ENCODE results near the gene USP21. TPM values are rescaled to one million over a fixed set of nuclear protein-coding genes. Genes with fewer than 3 reads are reported as not detected.

Gene USP21
- total and polyA plus RNA-seq, 2 of the 13 experiments (the other 11 are each of a cell fraction or from before 2014, with no cell fraction given), result 10.1 to 33.1 TPM

GRCh38 chr1:161122967-161123366, 36.3 kb upstream of the USP21 start (continued):
- no peak for TF ChIP-seq AGO2 (optimal IDR thresholded peaks at IDR 0.05; ENCODE audit: low read depth, low read length)
- no peak for TF ChIP-seq MXD3 (CRISPR knock-in tag; IDR thresholded peaks at IDR 0.05)
- no peak for TF ChIP-seq RARA (CRISPR knock-in tag; IDR thresholded peaks at IDR 0.05)
- TF ChIP-seq ZNF746 (CRISPR knock-in tag; IDR thresholded peaks at IDR 0.05), result no peak
- no peak for TF ChIP-seq ZNF713 (CRISPR knock-in tag; IDR thresholded peaks at IDR 0.05)
- no peak for TF ChIP-seq ZNF556 (CRISPR knock-in tag; IDR thresholded peaks at IDR 0.05; ENCODE audit: borderline replicate concordance)
- no peak for TF ChIP-seq EHMT2 (IDR thresholded peaks at IDR 0.05; ENCODE audit: borderline replicate concordance, low read depth, low read length)
- no peak for TF ChIP-seq MXI1 (IDR thresholded peaks at IDR 0.05; ENCODE audit: borderline replicate concordance, low read depth, low read length)
- no peak for TF ChIP-seq ZMAT5 (CRISPR knock-in tag; IDR thresholded peaks at IDR 0.05; ENCODE audit: borderline replicate concordance, low read depth)

- Histone ChIP-seq H3K79me2 (ENCODE audit: insufficient read depth, low read length) (peaks cover 31% of the 10 kb centered on the region), H3K4me1 (ENCODE audit: insufficient read depth, low read length) (peaks cover 20% of the 10 kb centered on the region), H3K4me2 (ENCODE audit: low read depth, low read length) (no peak overlapping the region), H3K9ac (ENCODE audit: insufficient read depth, low read depth, low read length) (no peak overlapping the region), H3K9me3 (ENCODE audit: low read length) (no peaks in the 10 kb centered on the region), H3K27ac (ENCODE audit: extremely low read length, insufficient read depth, low read length) (no peak overlapping the region), H3K4me3 (replicated peaks in 1 of 3; ENCODE audit: insufficient read depth in 1 of 3, low read depth in 2 of 3, low read length in 3 of 3) (no peak overlapping the region), H3K36me3 (replicated peaks in 1 of 2; ENCODE audit: control insufficient read depth in 1 of 2, insufficient read depth in 2 of 2, low read length in 2 of 2) (peaks cover 14 to 48% of the 10 kb centered on the region in 2 experiments; a peak in 4 of 5 replicates), H4K20me1 (ENCODE audit: insufficient read depth, low read length) (no peaks in the 10 kb centered on the region), H3K27me3 (ENCODE audit: control insufficient read depth in 1 of 2, insufficient read depth in 2 of 2, low read length in 2 of 2) (no peaks in the 10 kb centered on the region; a peak in 1 of 5 replicates), H2AFZ (ENCODE audit: low read length) (no peak overlapping the region)
- ChIA-PET POLR2A (interaction anchor here (1.1 kb wide), 1 partner anchor 10 kb away, joined by 4 read pairs; the partner anchor contains the start of genes NIT1 and PFDN2), CTCF (ENCODE audit: low intra/inter-chr PET ratio, low total read pairs) (no interaction called here)
- in situ Hi-C loops (cut with HindIII; ENCODE audit: extremely low pct_ligation_motif_present, low pct_unique_long_range_greater_than_20kb), result no loop called here
- FAIRE-seq (no peak), DNase-seq (ENCODE audit: low spot score) (no peak), ATAC-seq (no peak)
- intact Hi-C loops (cut with micrococcal nuclease; ENCODE audit: unreplicated experiment), result no loop called here
- no TSS peak for BruUV-seq (replicated peaks)
- TF ChIP-seq CHD2 (IDR thresholded peaks at IDR 0.05; ENCODE audit: low read depth, low read length) (no peak), ZBTB1 (CRISPR knock-in tag; IDR thresholded peaks at IDR 0.05; ENCODE audit: borderline replicate concordance) (no peak), FOSL2 (CRISPR knock-in tag; IDR thresholded peaks at IDR 0.05) (no peak), MEF2D (CRISPR knock-in tag; IDR thresholded peaks at IDR 0.05) (no peak), ZNF781 (CRISPR knock-in tag; IDR thresholded peaks at IDR 0.05; ENCODE audit: borderline replicate concordance, not compliant biosample characterization) (no peak), ZNF274 (CRISPR knock-in tag; IDR thresholded peaks at IDR 0.05) (no peak), ZNF607 (CRISPR knock-in tag; IDR thresholded peaks at IDR 0.05; ENCODE audit: borderline replicate concordance) (no peak), FOXO1 (CRISPR knock-in tag; IDR thresholded peaks at IDR 0.05) (no peak), ZNF552 (CRISPR knock-in tag; IDR thresholded peaks at IDR 0.05; ENCODE audit: borderline replicate concordance) (no peak), ZFAT (CRISPR knock-in tag; conservative IDR thresholded peaks at IDR 0.05) (no peak), MYNN (CRISPR knock-in tag; IDR thresholded peaks at IDR 0.05; ENCODE audit: low read depth) (no peak), KLF12 (CRISPR knock-in tag; IDR thresholded peaks at IDR 0.05; ENCODE audit: borderline replicate concordance) (no peak), FOXP4 (CRISPR knock-in tag; IDR thresholded peaks at IDR 0.05) (no peak), HHEX (CRISPR knock-in tag; IDR thresholded peaks at IDR 0.05) (no peak), TOE1 (CRISPR knock-in tag; IDR thresholded peaks at IDR 0.05) (no peak), ZNF24 (IDR thresholded peaks at IDR 0.05) (no peak)
- WGBS (ENCODE audit: low lambda C conversion rate), result 90% methylated on average over 2 of the region's 2 CpGs
Measured at GRCh38 chr1:161127649-161128048, 31.7 kb upstream of the USP21 start.
